HepG2 (cell line): Measurements from ENCODE around the gene AKR7A3. TPM values are rescaled to one million over a fixed set of nuclear protein-coding genes. Genes with fewer than 3 reads are reported as not detected.

Source experiments
- ATAC-seq: fragments of 200-7000 bp; cut with Tn5 transposase; 3 replicates; pipeline ENCODE4 v1.9.1; 2020; ENCODE audit warnings: mild to moderate bottlenecking, moderate library complexity
- BruUV-seq: library from RNA; stranded (reverse); fragments of 400-500 nt; replicated peaks from 2 replicates; lab custom pipeline; 2021; lab: Mats Ljungman, UMichigan
- CTCF ChIA-PET: fragments of 300-600 bp; formaldehyde crosslinking; extraction: SDS; loops from one replicate; lab custom pipeline; 2021; ENCODE audit warnings: low total read pairs, inconsistent platforms, low intra/inter-chr PET ratio; lab: Yijun Ruan, JAX
- POLR2A ChIA-PET: fragments of 350-600 bp; sonication (Branson Sonifier 250); formaldehyde crosslinking; loops from one replicate; lab custom pipeline; 2020; ENCODE audit warnings: antibody characterized with exemption, inconsistent platforms; lab: Yijun Ruan, JAX
- DNase-seq: peaks from one replicate; pipeline ENCODE4 v3.0.0-alpha.2; 2015; ENCODE audit warnings: low spot score
- FAIRE-seq: peaks from 3 replicates; lab custom pipeline; 2011; peaks lifted over from hg19 to GRCh38; lab: Jason Lieb, UNC
- H2AFZ ChIP-seq: one replicate; pipeline ENCODE4 v1.6.1; 2011; ENCODE audit warnings: low read length, inconsistent platforms
- H3K27ac ChIP-seq: fragments of 300-600 bp; 3 replicates; pipeline ENCODE4 v1.8.0; 2011; ENCODE audit warnings: mixed run types, mild to moderate bottlenecking, mixed read lengths, low read length, inconsistent platforms; ENCODE audit not compliant: insufficient read depth; ENCODE audit errors: extremely low read length
- H3K27me3 ChIP-seq, 2 experiments: fragments of 200-600 bp in 1 of 2; 2 replicates in 1 of 2; 3 replicates in 1 of 2; pipeline versions ENCODE4 v1.6.0 to v1.8.0; 2011; ENCODE audit warnings: low read length in 2 of 2, mild to moderate bottlenecking in 2 of 2, moderate library complexity in 2 of 2, inconsistent platforms in 1 of 2; ENCODE audit not compliant: insufficient read depth in 2 of 2, control insufficient read depth in 1 of 2
- H3K36me3 ChIP-seq, 2 experiments: fragments of 200-600 bp in 1 of 2; replicated peaks in 1 of 2; 2 replicates in 1 of 2; 3 replicates in 1 of 2; pipeline versions ENCODE4 v1.5.1 to v1.8.0; 2011; ENCODE audit warnings: low read length in 2 of 2, inconsistent platforms in 1 of 2; ENCODE audit not compliant: insufficient read depth in 2 of 2, control insufficient read depth in 1 of 2
- H3K4me1 ChIP-seq: 2 replicates; pipeline ENCODE4 v1.5.1; 2012; ENCODE audit warnings: low read length, inconsistent platforms; ENCODE audit not compliant: insufficient read depth
- H3K4me2 ChIP-seq: 2 replicates; pipeline ENCODE4 v1.6.0; 2011; ENCODE audit warnings: low read depth, low read length, inconsistent platforms
- H3K4me3 ChIP-seq, 3 experiments: fragments of 200-600 bp in 1 of 3; sonication (generic), shearing (Covaris generic) in 1 of 3; replicated peaks in 1 of 3; 2 replicates each; pipeline ENCODE4 v1.5.1; 2011 to 2016; ENCODE audit warnings: low read length in 3 of 3, inconsistent platforms in 2 of 3, low read depth in 2 of 3, mild to moderate bottlenecking in 2 of 3, control low read depth in 1 of 3, mixed read lengths in 1 of 3; ENCODE audit not compliant: insufficient read depth in 1 of 3
- H3K79me2 ChIP-seq: one replicate; pipeline ENCODE4 v1.6.1; 2011; ENCODE audit warnings: low read length, inconsistent platforms; ENCODE audit not compliant: insufficient read depth
- H3K9ac ChIP-seq: 2 replicates; pipeline ENCODE4 v1.6.0; 2011; ENCODE audit warnings: mild to moderate bottlenecking, low read depth, low read length, inconsistent platforms; ENCODE audit not compliant: insufficient read depth
- H3K9me3 ChIP-seq: 2 replicates; pipeline ENCODE4 v1.5.1; 2012; ENCODE audit warnings: mild to moderate bottlenecking, low read length
- H4K20me1 ChIP-seq: 2 replicates; pipeline ENCODE4 v1.6.0; 2011; ENCODE audit warnings: inconsistent platforms, mild to moderate bottlenecking, low read length, moderate library complexity; ENCODE audit not compliant: insufficient read depth
- FOXK2 ChIP-seq: fragments of 450-650 bp; IDR thresholded peaks from 2 replicates; pipeline ENCODE4 v1.6.1; 2016
- HNRNPH1 ChIP-seq: fragments of 200-400 bp; formaldehyde crosslinking; optimal IDR thresholded peaks from 2 replicates; pipeline ENCODE3; 2017; ENCODE audit warnings: mild to moderate bottlenecking, low read depth, low read length
- MAF1 ChIP-seq: sonication (generic); formaldehyde crosslinking; IDR thresholded peaks from 2 replicates; pipeline ENCODE4 v1.5.0; 2020; ENCODE audit warnings: missing genetic modification reagents, borderline replicate concordance
- ZBTB3 ChIP-seq: sonication (generic); formaldehyde crosslinking; IDR thresholded peaks from 2 replicates; pipeline ENCODE4 v1.4.0; 2020; ENCODE audit warnings: low read depth, mild to moderate bottlenecking, moderate library complexity, missing genetic modification reagents, borderline replicate concordance
- ZMYM4 ChIP-seq: sonication (generic); formaldehyde crosslinking; IDR thresholded peaks from 2 replicates; pipeline ENCODE4 v1.8.1; 2023; ENCODE audit warnings: mild to moderate bottlenecking, missing genetic modification reagents
- ZNF207 ChIP-seq: fragments of 450-650 bp; IDR thresholded peaks from 2 replicates; pipeline ENCODE4 v1.6.1; 2016; ENCODE audit warnings: antibody characterized with exemption, borderline replicate concordance
- WGBS: methylation state at CpG from one replicate; pipeline ENCODE4 v1.1.6; 2017; ENCODE audit warnings: low lambda C conversion rate; 5-methylcytosine and 5-hydroxymethylcytosine counted together
- in situ Hi-C: cut with HindIII; loops from 2 replicates; pipeline ENCODE4 v1.10.0; 2017; ENCODE audit warnings: low pct_unique_long_range_greater_than_20kb; ENCODE audit not compliant: extremely low pct_ligation_motif_present
- intact Hi-C: fragments of 100-400 bp; cut with micrococcal nuclease; formaldehyde crosslinking; loops from one replicate; pipeline ENCODE4 v1.10.0; 2022; ENCODE audit not compliant: unreplicated experiment
- polyA plus RNA-seq, 8 experiments: library from polyadenylated mRNA; depleted of rRNA in 3 of 8; stranded (reverse) in 7 of 8; unstranded in 1 of 8; fragments of >200 nt; fragmentation: Illumina TruSeq in 4 of 8; extraction: Trizol in 4 of 8; gene quantifications; 2 replicates each; pipeline versions ENCODE4 v1.2.1 to v1.2.3, GENCODE V29; 2011 to 2016; ENCODE audit warnings: low read depth in 4 of 8, missing spikeins in 1 of 8, mixed read lengths in 1 of 8; ENCODE audit not compliant: insufficient read depth in 1 of 8
- total RNA-seq, 5 experiments: library from RNA; depleted of rRNA; stranded (reverse); fragments of >200 nt; fragmentation: Illumina TruSeq; extraction: Trizol; gene quantifications; 2 replicates each; pipeline ENCODE4 v1.2.3, GENCODE V29; 2016; ENCODE audit warnings: low read depth in 1 of 5
- TF ChIP-seq, protein P1 (sequence below): sonication (generic); IDR thresholded peaks from 2 replicates; pipeline ENCODE4 v1.6.1; 2016; ENCODE audit warnings: low read depth, borderline replicate concordance

The AKR7A3 gene
- total and polyA plus RNA-seq, 2 of the 13 experiments (the other 11 are each of a cell fraction or from before 2014, with no cell fraction given): 0.58 to 1.00 TPM

GRCh38 chr1:19240673-19241538 lies 47.7 kb downstream of the AKR7A3 start (continued):
- TF ChIP-seq, protein P1, sequence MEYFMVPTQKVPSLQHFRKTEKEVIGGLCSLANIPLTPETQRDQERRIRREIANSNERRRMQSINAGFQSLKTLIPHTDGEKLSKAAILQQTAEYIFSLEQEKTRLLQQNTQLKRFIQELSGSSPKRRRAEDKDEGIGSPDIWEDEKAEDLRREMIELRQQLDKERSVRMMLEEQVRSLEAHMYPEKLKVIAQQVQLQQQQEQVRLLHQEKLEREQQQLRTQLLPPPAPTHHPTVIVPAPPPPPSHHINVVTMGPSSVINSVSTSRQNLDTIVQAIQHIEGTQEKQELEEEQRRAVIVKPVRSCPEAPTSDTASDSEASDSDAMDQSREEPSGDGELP: peak; percentile 31; the same call in 1 of the 2 replicates
- TF ChIP-seq HNRNPH1 (no peak), FOXK2 (peak; percentile 63; the same call in 1 of the 2 replicates)
- TF ChIP-seq, all 625 proteins: peak for 15

DNA sequence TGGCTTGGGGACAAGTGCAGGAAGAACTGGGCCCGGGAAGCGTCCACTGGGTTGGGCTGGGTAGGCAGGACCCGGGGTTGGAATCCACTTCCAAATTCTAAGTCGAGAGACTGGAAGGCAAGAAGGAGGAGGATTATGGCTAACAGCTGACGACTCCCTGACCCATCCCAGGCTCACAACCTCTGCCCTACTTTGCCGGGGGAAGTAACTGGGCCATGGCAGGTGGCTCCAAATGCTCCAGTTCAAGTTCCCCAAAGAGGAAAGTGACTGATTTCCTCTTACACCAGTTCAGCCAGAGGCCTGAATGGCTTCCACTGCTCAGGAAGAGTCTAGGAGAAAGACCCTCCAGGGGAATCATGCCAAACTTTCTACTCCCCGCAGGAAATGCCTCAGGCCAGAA lies 48.7 kb downstream of the AKR7A3 start:
- CTCF ChIA-PET: interaction anchor here (2.3 kb wide), 1 partner anchor 60 kb away, joined by 10 read pairs; no protein-coding TSS in a partner anchor
- H3K9ac ChIP-seq: no peak overlapping the region
- DNase-seq (no peak), FAIRE-seq (no peak), ATAC-seq (no peak)
- H3K79me2 ChIP-seq: no peaks in the 10 kb centered on the region
- H3K4me2 ChIP-seq: no peak overlapping the region
- POLR2A ChIA-PET: no interaction called here
- no peaks in the 10 kb centered on the region for H3K9me3 ChIP-seq
- no peaks in the 10 kb centered on the region for H3K27me3 ChIP-seq
- intact Hi-C loops: loop anchor here (2.0 kb wide), 1 partner anchor 61 kb away; no protein-coding TSS in a partner anchor
- no peaks in the 10 kb centered on the region for H3K4me1 ChIP-seq
- TF ChIP-seq ZBTB3 (CRISPR knock-in tag) (no peak), MAF1 (CRISPR knock-in tag) (no peak), ZMYM4 (CRISPR knock-in tag) (no peak), ZNF207 (no peak)
- no TSS peak for BruUV-seq
- H3K36me3 ChIP-seq: peaks cover 40 to 86% of the 10 kb centered on the region in 2 experiments
- WGBS: 98% methylated on average over 6 of the region's 7 CpGs
- in situ Hi-C loops: loop anchor here (10.0 kb wide), 1 partner anchor 65 kb away; no protein-coding TSS in a partner anchor
- no peak overlapping the region for H3K4me3 ChIP-seq
- no peaks in the 10 kb centered on the region for H4K20me1 ChIP-seq
- H2AFZ ChIP-seq: no peak overlapping the region
- H3K27ac ChIP-seq: no peak overlapping the region
